Endothelial cell of umbilical vein (primary cell): ENCODE data around the gene SERPINB10.

Source experiments
- CTCF ChIP-seq, 2 donors: IDR thresholded peaks; 1 replicate in 1 of 2; 2 replicates in 1 of 2; pipeline ENCODE4 v1.5.1; 2011; ENCODE audit warnings: low read length in 2 of 2, mild to moderate bottlenecking in 2 of 2, moderate library complexity in 2 of 2, control low read depth in 1 of 2, inconsistent platforms in 1 of 2, low read depth in 1 of 2; ENCODE audit not compliant: insufficient read depth in 1 of 2; ENCODE audit errors: extremely low read depth in 1 of 2
- EZH2 ChIP-seq: IDR thresholded peaks from 2 replicates; pipeline ENCODE4 v1.6.1; 2012; ENCODE audit warnings: borderline replicate concordance, low read depth, mild to moderate bottlenecking, moderate library complexity, low read length, inconsistent platforms; ENCODE audit not compliant: severe bottlenecking
- FOS ChIP-seq: IDR thresholded peaks from 2 replicates; pipeline ENCODE4 v1.6.1; 2011; ENCODE audit warnings: mild to moderate bottlenecking, low read length, moderate library complexity, borderline replicate concordance; ENCODE audit not compliant: insufficient read depth
- GATA2 ChIP-seq: IDR thresholded peaks from 2 replicates; pipeline ENCODE4 v1.7.0; 2011; ENCODE audit warnings: low read depth, mild to moderate bottlenecking, moderate library complexity, mixed read lengths, low read length; ENCODE audit not compliant: insufficient read length, insufficient read depth
- JUN ChIP-seq: IDR thresholded peaks from 2 replicates; pipeline ENCODE4 v1.6.1; 2011; ENCODE audit warnings: borderline replicate concordance, low read depth; ENCODE audit not compliant: insufficient read length, insufficient read depth
- MAX ChIP-seq: IDR thresholded peaks from 2 replicates; pipeline ENCODE4 v1.6.1; 2011; ENCODE audit not compliant: insufficient read depth, insufficient read length
- MYC ChIP-seq: IDR thresholded peaks from one replicate; pipeline ENCODE4 v1.6.1; 2011; ENCODE audit warnings: mild to moderate bottlenecking, low read depth, low read length
- POLR2A ChIP-seq: IDR thresholded peaks from 2 replicates; pipeline ENCODE4 v1.6.1; 2012; ENCODE audit warnings: low read depth, mild to moderate bottlenecking, control low read depth, low read length
- POLR2AphosphoS5 ChIP-seq: IDR thresholded peaks from 2 replicates; pipeline ENCODE4 v1.6.1; 2012; ENCODE audit warnings: low read depth, mild to moderate bottlenecking, control low read depth, low read length, moderate library complexity; ENCODE audit not compliant: insufficient read depth

- TF ChIP-seq CTCF (IDR thresholded peaks at IDR 0.05; ENCODE audit: extremely low read depth in 1 of 2, insufficient read depth in 1 of 2, low read depth in 1 of 2, low read length in 2 of 2) (no peak), MYC (no peak), JUN (no peak), EZH2 (no peak), POLR2A (no peak), GATA2 (no peak), MAX (no peak), POLR2AphosphoS5 (no peak), FOS (no peak)
Measured at GRCh38 chr18:63965716-63966330, 58.1 kb downstream of the SERPINB10 start.
